ENCODE measurements around the gene BLACAT1.

- TF ChIP-seq POLR2A (IDR thresholded peaks at IDR 0.05) (no peak), CTCF (IDR thresholded peaks at IDR 0.05) (peak; percentile 44 to 84 (median 56))
Measured at GRCh38 chr1:205488074-205488723, 32.4 kb upstream of the BLACAT1 start.
